Measurements from ENCODE around the gene ADGRV1.
"Not testable (repeated sequence)": the region's sequence is repeated elsewhere in the genome, so short reads cannot be mapped to it uniquely, and the experiment has no call there.

Gene ADGRV1

GRCh38 chr5:90641528-90641927, 82.9 kb downstream of the ADGRV1 start:
- DNase-seq (ENCODE audit: low read depth in 2 of 2, low spot score in 1 of 2) = no peak

DNA sequence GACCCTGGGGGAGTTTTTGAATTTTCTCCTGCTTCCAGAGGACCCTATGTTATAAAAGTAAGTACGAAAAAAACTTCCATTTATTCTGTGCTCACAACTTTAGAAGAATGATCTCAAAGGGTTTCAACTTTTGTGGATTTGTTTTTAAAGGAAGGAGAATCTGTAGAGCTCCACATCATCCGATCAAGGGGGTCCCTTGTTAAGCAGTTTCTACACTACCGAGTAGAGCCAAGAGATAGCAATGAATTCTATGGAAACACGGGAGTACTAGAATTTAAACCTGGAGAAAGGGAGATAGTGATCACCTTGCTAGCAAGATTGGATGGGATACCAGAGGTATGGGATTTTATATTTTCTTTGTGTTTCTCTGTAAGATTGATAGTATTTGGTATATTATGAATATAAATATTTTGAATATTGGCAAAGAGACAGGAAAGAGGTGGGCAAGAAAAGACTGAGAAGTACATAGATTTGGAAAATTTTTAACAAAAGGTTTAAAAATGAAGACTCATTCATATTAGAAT, 84.2 kb downstream of the ADGRV1 start:
- DNase-seq (ENCODE audit: low read depth in 2 of 2, low spot score in 1 of 2) = no peak

DNA sequence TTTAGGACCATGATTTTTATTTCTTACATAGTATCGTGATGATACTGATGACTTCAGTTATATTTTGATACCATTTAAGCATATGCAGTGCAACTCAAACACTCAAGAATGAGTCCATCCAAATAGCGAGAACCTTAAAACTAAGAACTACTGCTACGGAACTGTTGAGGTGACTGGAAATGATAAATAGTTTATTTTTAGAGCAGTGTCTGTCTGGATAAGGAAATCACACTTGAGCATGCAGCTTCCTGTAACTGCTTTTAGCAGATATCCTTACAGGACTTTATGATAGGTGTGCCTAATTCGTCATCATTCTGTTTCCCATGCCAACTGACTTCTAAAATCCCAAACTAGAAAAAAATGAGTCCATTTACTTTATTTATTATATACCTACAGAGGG, 85.5 kb downstream of the ADGRV1 start:
- DNase-seq (ENCODE audit: low read depth in 2 of 2, low spot score in 1 of 2) = no peak

GRCh38 chr5:90645024-90645610, 86.5 kb downstream of the ADGRV1 start:
- no peak for DNase-seq (ENCODE audit: low read depth in 2 of 2, low spot score in 1 of 2)

DNA sequence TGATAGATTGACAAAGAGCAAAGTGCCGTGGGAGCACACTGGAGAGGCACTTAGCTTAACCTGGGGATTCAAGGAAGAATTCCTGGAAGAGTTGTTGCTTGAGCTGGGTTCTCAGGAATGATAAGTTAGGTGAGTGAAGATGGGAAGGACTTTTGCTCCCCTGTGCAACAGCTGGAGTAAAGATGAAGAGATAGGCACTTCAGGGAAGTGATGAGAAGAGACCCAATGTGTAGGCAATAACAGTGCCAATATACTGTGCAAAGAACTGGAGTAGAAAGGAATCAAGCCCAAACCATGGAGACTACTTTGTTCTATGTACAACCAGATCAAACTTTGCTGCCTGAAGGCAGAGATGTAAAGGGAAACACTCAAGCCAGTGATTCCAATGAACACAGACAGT, 92.2 kb downstream of the ADGRV1 start:
- no peak for DNase-seq (ENCODE audit: low read depth in 2 of 2, low spot score in 1 of 2)

DNA sequence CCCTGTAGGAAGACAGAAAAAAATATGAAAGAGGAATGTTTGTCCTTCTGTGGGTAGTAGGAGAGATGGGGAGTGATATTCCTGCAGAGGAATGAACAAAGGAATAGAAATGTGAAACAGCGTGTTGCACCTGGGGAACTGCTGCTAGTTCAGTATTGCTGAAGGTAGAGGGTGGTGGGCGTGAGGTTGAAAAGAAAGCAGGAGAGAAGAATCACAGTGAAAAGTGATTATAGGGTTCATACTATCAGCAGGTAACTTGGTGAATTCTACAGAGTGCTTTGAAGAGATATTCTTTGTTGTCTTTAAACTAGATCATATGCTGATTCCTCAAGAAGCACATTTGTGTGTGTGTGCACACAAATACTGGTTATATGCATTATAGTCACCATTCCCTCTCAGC, 95.6 kb downstream of the ADGRV1 start:
- no peak for DNase-seq (ENCODE audit: low read depth in 2 of 2, low spot score in 1 of 2)

GRCh38 chr5:90655423-90655822, 96.8 kb downstream of the ADGRV1 start:
- DNase-seq (ENCODE audit: low read depth in 2 of 2, low spot score in 1 of 2) = no peak

DNA sequence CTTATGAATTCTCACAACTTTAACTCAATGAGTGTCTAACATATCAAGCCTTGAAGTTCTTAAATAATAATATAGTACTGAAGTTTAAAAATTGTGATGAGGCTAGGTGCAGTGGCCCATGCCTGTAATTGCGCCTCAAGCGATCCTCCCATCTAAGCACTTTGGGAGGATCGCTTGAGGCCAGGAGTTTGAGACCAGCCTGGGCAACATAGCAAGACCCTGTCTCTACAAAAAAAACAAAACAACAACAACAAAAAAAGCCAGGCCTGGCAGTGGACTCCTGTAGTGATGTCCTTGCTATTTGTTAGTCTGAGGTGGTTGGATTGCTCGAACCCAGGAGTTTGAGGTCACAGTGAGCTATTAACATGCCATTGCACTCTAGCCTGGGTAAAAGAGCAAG, 98.4 kb downstream of the ADGRV1 start:
- DNase-seq (ENCODE audit: low read depth in 2 of 2, low spot score in 1 of 2) = no peak

- no peak for DNase-seq (ENCODE audit: low read depth in 2 of 2, low spot score in 1 of 2)
These were observed 99.2 kb downstream of the ADGRV1 start for GRCh38 chr5:90657788-90658187.

DNA sequence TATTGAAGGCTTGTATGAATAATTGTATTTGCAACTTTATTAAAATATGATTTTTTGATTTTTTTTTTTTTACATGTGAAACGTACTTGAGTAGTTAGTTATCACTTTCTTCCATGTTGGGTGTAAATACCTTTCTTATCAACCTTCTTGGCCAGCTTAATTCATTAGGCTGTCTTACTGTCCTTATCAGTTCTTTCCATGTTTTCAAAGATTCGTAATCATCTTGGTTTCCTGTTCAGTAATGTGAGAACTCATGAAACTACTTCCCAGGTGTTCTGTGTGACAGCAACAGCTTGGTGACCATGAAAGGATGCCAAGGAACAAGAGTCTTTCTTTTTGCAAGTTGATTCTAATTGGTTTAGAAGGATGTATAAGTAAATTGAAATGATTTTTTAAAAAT, 100.0 kb downstream of the ADGRV1 start:
- no peak for DNase-seq (ENCODE audit: low read depth in 2 of 2, low spot score in 1 of 2)

DNA sequence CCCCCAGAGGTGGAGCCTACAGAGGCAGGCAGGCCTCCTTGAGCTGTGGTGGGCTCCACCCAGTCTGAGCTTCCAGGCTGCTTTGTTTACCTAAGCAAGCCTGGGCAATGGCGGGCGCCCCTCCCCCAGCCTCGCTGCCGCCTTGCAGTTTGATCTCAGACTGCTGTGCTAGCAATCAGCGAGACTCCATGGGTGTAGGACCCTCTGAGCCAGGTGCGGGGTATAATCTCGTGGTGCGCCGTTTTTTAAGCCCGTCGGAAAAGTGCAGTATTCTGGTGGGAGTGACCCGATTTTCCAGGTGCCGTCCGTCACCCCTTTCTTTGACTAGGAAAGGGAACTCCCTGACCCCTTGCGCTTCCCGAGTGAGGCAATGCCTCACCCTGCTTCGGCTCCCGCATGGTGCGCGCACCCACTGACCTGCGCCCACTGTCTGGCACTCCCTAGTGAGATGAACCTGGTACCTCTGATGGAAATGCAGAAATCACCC, 109.5 kb downstream of the ADGRV1 start:
- DNase-seq (ENCODE audit: low read depth in 2 of 2, low spot score in 1 of 2) = not testable (repeated sequence)

- DNase-seq (ENCODE audit: low read depth in 2 of 2, low spot score in 1 of 2) = no peak
These were observed 116.6 kb downstream of the ADGRV1 start for GRCh38 chr5:90675222-90675621.

DNA sequence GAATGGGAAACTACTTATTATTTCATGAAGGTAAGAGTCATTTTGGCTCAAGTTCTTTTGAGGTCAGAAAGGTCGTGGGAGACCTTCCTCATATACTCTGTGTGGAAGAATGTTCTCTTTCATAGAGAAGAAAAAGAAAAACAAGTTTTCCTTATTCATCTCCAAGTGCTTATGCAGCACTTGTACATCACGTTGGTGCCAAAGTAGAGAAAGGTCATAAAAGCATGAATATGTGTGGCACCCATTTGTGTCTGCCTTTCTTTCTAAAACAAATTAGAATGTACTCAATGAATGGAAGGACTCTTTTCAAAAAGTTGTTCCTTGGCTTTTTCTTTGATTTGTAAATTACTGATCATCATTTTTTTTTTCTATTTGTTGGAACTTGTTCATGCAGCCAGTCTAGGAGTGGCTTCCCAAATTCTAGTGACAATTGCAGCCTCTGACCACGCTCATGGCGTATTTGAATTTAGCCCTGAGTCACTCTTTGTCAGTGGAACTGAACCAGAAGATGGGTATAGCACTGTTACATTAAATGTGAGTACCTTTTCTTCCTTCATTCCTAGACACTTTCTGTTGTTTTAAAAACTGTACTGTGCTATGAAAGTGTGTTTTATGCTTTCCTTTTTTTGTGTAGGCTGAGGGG, 122.4 kb downstream of the ADGRV1 start:
- no peak for DNase-seq (ENCODE audit: low read depth in 2 of 2, low spot score in 1 of 2)

- DNase-seq (ENCODE audit: low read depth in 2 of 2, low spot score in 1 of 2) = no peak
These were observed 123.7 kb downstream of the ADGRV1 start for GRCh38 chr5:90682278-90682677.

DNA sequence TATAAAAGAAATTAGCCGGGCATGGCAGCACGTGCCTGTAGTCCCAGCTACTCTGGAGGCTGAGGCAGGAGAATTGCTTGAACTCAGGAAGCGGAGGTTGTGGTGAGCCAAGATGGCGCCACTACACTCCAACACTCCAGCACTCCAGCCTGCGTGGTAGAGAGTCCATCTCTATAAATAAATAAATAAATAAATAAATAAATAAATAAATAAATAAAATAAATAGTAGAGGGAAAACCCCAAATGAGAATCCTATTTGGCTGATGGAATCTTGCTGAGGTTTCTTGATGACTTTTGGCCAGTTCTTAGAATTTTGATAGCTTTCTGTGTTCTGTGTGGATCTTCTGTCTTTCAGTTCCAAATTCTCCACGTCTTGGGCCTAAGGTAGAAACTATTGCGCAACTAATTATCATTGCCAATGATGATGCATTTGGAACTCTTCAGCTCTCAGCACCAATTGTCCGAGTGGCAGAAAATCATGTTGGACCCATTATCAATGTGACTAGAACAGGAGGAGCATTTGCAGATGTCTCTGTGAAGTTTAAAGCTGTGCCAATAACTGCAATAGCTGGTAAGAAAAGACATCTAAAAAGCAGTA, 126.9 kb downstream of the ADGRV1 start:
- DNase-seq (ENCODE audit: low read depth in 2 of 2, low spot score in 1 of 2) = no peak

GRCh38 chr5:90686363-90686762, 127.8 kb downstream of the ADGRV1 start:
- not testable (repeated sequence) for DNase-seq (ENCODE audit: low read depth in 2 of 2, low spot score in 1 of 2)

DNA sequence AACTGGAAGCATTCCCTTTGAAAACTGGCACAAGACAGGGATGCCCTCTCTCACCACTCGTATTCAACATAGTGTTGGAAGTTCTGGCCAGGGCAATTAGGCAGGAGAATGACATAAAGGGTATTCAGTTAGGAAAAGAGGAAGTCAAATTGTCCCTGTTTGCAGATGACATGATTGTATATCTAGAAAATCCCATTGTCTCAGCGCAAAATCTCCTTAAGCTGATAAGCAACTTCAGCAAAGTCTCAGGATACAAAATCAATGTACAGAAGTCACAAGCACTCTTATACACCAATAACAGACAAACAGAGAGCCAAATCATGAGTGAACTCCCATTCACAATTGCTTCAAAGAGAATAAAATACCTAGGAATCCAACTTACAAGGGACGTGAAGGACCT, 128.9 kb downstream of the ADGRV1 start:
- DNase-seq (ENCODE audit: low read depth in 2 of 2, low spot score in 1 of 2) = not testable (repeated sequence)

DNA sequence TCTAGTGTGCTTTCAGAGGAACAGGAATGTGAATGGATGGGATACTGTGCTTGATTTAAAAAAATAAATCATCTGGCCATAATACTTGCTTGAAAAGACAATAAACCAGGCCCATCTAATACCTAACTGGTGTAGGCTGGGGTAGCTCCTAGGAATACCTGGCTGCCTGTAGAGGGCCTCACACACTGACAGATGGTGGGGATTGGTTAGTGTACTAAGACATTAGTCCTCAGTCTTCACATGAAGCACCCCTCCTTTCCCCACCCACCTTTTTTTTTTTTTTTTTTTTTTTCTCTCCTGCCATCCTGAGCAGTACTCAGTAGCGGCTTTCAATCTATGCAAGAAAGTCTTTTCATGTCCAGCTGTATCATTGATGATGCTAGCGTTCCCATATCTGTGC, 130.5 kb downstream of the ADGRV1 start:
- DNase-seq (ENCODE audit: low read depth in 2 of 2, low spot score in 1 of 2) = no peak

GRCh38 chr5:90690307-90690706, 131.7 kb downstream of the ADGRV1 start:
- DNase-seq (ENCODE audit: low read depth in 2 of 2, low spot score in 1 of 2) = no peak

DNA sequence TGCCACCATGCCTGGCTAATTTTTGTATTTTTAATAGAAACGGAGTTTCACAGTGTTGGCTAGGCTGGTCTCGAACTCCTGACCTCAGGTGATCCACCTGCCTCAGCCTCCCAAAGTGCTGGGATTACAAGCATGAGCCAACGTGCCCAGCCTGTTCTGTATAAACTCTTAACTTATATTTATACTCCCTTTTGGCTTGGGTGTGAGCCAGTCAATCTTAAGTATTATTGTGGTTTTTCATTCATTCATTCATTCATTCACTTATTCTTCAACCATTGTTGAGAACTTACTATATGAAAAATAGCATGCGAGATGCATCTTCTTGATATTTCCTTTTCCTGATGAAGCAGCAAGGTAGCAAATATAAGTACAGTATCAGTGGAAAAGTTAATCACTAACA, 132.9 kb downstream of the ADGRV1 start:
- DNase-seq (ENCODE audit: low read depth in 2 of 2, low spot score in 1 of 2) = no peak

DNA sequence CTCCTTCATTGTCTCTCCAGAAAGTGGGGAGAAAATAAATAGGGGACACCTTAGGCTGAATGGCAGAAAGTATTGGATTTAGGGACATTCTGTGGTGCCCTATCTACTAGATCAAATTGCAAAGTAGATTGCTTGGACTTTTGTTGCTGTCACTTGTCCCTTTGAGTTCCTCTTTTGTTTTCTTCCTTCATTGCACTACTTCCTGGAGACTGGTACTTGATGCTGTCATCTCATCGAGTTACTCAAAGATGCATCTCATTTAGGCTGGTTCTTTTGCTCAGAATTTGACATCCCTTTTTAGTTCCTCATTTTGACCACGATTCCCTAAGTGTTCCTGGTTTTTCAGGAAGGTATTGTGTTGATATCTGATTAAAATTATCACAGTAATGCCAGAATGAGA, 137.6 kb downstream of the ADGRV1 start:
- DNase-seq (ENCODE audit: low read depth in 2 of 2, low spot score in 1 of 2) = no peak

GRCh38 chr5:90700299-90700698, 141.7 kb downstream of the ADGRV1 start:
- DNase-seq (ENCODE audit: low read depth in 2 of 2, low spot score in 1 of 2) = no peak
